HepG2 (cell line): ENCODE measurements around the gene RPS19. TPM values are rescaled to one million over a fixed set of nuclear protein-coding genes. Genes with fewer than 3 reads are reported as not detected.

Experiments used
- GLI4 ChIP-seq: sonication (generic); formaldehyde crosslinking; IDR thresholded peaks from 2 replicates; pipeline ENCODE4 v1.5.1; 2020; ENCODE audit warnings: missing genetic modification reagents, mild to moderate bottlenecking, moderate library complexity, borderline replicate concordance
- GRHL1 ChIP-seq: sonication (generic); formaldehyde crosslinking; conservative IDR thresholded peaks from 2 replicates; pipeline ENCODE4 v1.8.0; 2022; ENCODE audit warnings: missing genetic modification reagents
- ISX ChIP-seq: sonication (generic); formaldehyde crosslinking; conservative IDR thresholded peaks from 2 replicates; pipeline ENCODE4 v1.5.0; 2020; ENCODE audit warnings: missing genetic modification reagents
- MED8 ChIP-seq: sonication (generic); formaldehyde crosslinking; IDR thresholded peaks from 2 replicates; pipeline ENCODE4 v1.8.1; 2023; ENCODE audit warnings: mild to moderate bottlenecking, missing genetic modification reagents; ENCODE audit not compliant: insufficient replicate concordance
- NFYB ChIP-seq: sonication (generic); formaldehyde crosslinking; IDR thresholded peaks from 2 replicates; pipeline ENCODE4 v1.4.0; 2020; ENCODE audit warnings: missing genetic modification reagents
- RARG ChIP-seq: sonication (generic); formaldehyde crosslinking; IDR thresholded peaks from 2 replicates; pipeline ENCODE4 v1.4.0; 2020; ENCODE audit warnings: low read depth, mild to moderate bottlenecking, missing genetic modification reagents
- REPIN1 ChIP-seq: sonication (generic); formaldehyde crosslinking; IDR thresholded peaks from 2 replicates; pipeline ENCODE4 v1.8.0; 2022; ENCODE audit warnings: missing genetic modification reagents, low read depth, mild to moderate bottlenecking, borderline replicate concordance
- SALL2 ChIP-seq: sonication (generic); formaldehyde crosslinking; IDR thresholded peaks from 2 replicates; pipeline ENCODE4 v1.8.1; 2023; ENCODE audit warnings: mild to moderate bottlenecking, missing genetic modification reagents, inconsistent platforms
- SMARCE1 ChIP-seq: fragments of 450-650 bp; IDR thresholded peaks from 2 replicates; pipeline ENCODE4 v1.6.1; 2017; ENCODE audit warnings: borderline replicate concordance
- ZFP62 ChIP-seq: sonication (generic); formaldehyde crosslinking; IDR thresholded peaks from 2 replicates; pipeline ENCODE4 v1.4.0; 2020; ENCODE audit warnings: missing genetic modification reagents
- ZNF10 ChIP-seq: sonication (generic); formaldehyde crosslinking; IDR thresholded peaks from 2 replicates; pipeline ENCODE4 v1.4.0; 2020; ENCODE audit warnings: mild to moderate bottlenecking, low read depth, missing genetic modification reagents, borderline replicate concordance
- ZNF256 ChIP-seq: sonication (generic); formaldehyde crosslinking; conservative IDR thresholded peaks from 2 replicates; pipeline ENCODE4 v1.4.0; 2020; ENCODE audit warnings: missing genetic modification reagents
- ZNF264 ChIP-seq: sonication (generic); formaldehyde crosslinking; IDR thresholded peaks from 2 replicates; pipeline ENCODE4 v1.4.0; 2020; ENCODE audit warnings: missing genetic modification reagents
- ZNF773 ChIP-seq: sonication (generic); formaldehyde crosslinking; IDR thresholded peaks from 2 replicates; pipeline ENCODE4 v1.4.0; 2020; ENCODE audit warnings: missing genetic modification reagents, borderline replicate concordance
- polyA plus RNA-seq, 8 experiments: library from polyadenylated mRNA; depleted of rRNA in 3 of 8; stranded (reverse) in 7 of 8; unstranded in 1 of 8; fragments of >200 nt; fragmentation: Illumina TruSeq in 4 of 8; extraction: Trizol in 4 of 8; gene quantifications; 2 replicates each; pipeline versions ENCODE4 v1.2.1 to v1.2.3, GENCODE V29; 2011 to 2016; ENCODE audit warnings: low read depth in 4 of 8, missing spikeins in 1 of 8, mixed read lengths in 1 of 8; ENCODE audit not compliant: insufficient read depth in 1 of 8
- total RNA-seq, 5 experiments: library from RNA; depleted of rRNA; stranded (reverse); fragments of >200 nt; fragmentation: Illumina TruSeq; extraction: Trizol; gene quantifications; 2 replicates each; pipeline ENCODE4 v1.2.3, GENCODE V29; 2016; ENCODE audit warnings: low read depth in 1 of 5
- TF ChIP-seq, protein P1 (sequence below): sonication (generic); formaldehyde crosslinking; IDR thresholded peaks from 2 replicates; pipeline ENCODE4 v1.5.0; 2020; ENCODE audit warnings: missing genetic modification reagents
- TF ChIP-seq, protein P2 (sequence below): fragments of 450-650 bp; IDR thresholded peaks from 2 replicates; pipeline ENCODE4 v1.6.1; 2017
- TF ChIP-seq, protein P3 (sequence below): IDR thresholded peaks from 2 replicates; pipeline ENCODE4 v1.6.1; 2016; ENCODE audit warnings: mild to moderate bottlenecking
- TF ChIP-seq, protein P4 (sequence below): sonication (generic); formaldehyde crosslinking; IDR thresholded peaks from 2 replicates; pipeline ENCODE4 v1.4.0; 2020; ENCODE audit warnings: mild to moderate bottlenecking, missing genetic modification reagents

The RPS19 gene
- total and polyA plus RNA-seq, 2 of the 13 experiments (the other 11 are each of a cell fraction or from before 2014, with no cell fraction given), result 1,983 to 4,758 TPM

DNA sequence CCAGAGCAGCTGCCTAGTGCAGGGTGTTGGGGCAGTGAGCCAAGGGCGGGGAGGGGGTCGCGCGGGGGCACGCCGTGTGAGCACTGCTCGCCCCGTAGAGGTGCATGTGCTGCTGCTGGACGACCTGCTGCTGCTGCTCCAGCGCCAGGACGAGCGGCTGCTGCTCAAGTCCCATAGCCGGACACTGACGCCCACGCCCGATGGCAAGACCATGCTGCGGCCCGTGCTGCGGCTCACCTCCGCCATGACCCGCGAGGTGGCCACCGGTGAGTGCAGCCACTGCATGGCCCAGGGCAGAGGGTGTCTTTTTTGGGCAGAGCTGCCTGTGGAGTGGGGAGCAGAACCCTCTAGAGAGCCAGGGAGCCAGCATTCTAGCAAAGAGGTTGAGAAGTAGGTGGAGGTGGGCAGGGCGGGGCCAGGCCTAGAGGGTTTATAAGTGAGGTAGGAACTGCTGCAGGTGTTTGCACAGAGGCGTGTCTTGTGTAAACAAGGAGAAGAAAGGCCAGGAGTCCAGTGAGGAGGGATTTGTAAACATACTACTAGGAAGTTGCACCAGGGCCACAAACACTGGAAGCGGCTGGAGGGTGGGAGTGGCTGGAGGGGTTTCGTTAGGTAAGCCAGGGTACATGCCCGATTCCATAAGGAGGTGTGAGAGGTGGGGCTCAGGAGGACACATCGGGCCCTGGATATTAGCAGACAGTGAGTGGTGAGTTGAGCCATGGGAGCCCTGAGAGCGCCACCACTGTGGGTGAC, 44.2 kb downstream of the RPS19 start (continued):
- no peak for TF ChIP-seq ZNF264 (CRISPR knock-in tag)
- no peak for TF ChIP-seq ZNF256 (CRISPR knock-in tag)
- TF ChIP-seq, protein P1, sequence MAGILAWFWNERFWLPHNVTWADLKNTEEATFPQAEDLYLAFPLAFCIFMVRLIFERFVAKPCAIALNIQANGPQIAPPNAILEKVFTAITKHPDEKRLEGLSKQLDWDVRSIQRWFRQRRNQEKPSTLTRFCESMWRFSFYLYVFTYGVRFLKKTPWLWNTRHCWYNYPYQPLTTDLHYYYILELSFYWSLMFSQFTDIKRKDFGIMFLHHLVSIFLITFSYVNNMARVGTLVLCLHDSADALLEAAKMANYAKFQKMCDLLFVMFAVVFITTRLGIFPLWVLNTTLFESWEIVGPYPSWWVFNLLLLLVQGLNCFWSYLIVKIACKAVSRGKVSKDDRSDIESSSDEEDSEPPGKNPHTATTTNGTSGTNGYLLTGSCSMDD (CRISPR knock-in tag), result no peak
- no peak for TF ChIP-seq RARG (CRISPR knock-in tag)
- TF ChIP-seq MED8, result no peak
- no peak for TF ChIP-seq GRHL1 (CRISPR knock-in tag)
- no peak for TF ChIP-seq ZFP62 (CRISPR knock-in tag)
- TF ChIP-seq, protein P2, sequence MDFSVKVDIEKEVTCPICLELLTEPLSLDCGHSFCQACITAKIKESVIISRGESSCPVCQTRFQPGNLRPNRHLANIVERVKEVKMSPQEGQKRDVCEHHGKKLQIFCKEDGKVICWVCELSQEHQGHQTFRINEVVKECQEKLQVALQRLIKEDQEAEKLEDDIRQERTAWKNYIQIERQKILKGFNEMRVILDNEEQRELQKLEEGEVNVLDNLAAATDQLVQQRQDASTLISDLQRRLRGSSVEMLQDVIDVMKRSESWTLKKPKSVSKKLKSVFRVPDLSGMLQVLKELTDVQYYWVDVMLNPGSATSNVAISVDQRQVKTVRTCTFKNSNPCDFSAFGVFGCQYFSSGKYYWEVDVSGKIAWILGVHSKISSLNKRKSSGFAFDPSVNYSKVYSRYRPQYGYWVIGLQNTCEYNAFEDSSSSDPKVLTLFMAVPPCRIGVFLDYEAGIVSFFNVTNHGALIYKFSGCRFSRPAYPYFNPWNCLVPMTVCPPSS, result no peak
- TF ChIP-seq ISX (CRISPR knock-in tag), result no peak
- TF ChIP-seq, protein P3, sequence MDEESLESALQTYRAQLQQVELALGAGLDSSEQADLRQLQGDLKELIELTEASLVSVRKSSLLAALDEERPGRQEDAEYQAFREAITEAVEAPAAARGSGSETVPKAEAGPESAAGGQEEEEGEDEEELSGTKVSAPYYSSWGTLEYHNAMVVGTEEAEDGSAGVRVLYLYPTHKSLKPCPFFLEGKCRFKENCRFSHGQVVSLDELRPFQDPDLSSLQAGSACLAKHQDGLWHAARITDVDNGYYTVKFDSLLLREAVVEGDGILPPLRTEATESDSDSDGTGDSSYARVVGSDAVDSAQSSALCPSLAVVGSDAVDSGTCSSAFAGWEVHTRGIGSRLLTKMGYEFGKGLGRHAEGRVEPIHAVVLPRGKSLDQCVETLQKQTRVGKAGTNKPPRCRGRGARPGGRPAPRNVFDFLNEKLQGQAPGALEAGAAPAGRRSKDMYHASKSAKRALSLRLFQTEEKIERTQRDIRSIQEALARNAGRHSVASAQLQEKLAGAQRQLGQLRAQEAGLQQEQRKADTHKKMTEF (CRISPR knock-in tag), result peak; percentile 72; the same call in 1 of the 2 replicates
- TF ChIP-seq, protein P4, sequence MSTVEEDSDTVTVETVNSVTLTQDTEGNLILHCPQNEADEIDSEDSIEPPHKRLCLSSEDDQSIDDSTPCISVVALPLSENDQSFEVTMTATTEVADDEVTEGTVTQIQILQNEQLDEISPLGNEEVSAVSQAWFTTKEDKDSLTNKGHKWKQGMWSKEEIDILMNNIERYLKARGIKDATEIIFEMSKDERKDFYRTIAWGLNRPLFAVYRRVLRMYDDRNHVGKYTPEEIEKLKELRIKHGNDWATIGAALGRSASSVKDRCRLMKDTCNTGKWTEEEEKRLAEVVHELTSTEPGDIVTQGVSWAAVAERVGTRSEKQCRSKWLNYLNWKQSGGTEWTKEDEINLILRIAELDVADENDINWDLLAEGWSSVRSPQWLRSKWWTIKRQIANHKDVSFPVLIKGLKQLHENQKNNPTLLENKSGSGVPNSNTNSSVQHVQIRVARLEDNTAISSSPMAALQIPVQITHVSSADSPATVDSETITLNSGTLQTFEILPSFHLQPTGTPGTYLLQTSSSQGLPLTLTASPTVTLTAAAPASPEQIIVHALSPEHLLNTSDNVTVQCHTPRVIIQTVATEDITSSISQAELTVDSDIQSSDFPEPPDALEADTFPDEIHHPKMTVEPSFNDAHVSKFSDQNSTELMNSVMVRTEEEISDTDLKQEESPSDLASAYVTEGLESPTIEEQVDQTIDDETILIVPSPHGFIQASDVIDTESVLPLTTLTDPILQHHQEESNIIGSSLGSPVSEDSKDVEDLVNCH (CRISPR knock-in tag), result no peak
- TF ChIP-seq ZNF773 (CRISPR knock-in tag), result no peak
- 0 out of 2 replicates have a peak, but pooled peaks have one; percentile 32 for TF ChIP-seq SALL2 (CRISPR knock-in tag)
- no peak for TF ChIP-seq SMARCE1
- no peak for TF ChIP-seq GLI4 (CRISPR knock-in tag)
- no peak for TF ChIP-seq REPIN1 (CRISPR knock-in tag)
- no peak for TF ChIP-seq ZNF10 (CRISPR knock-in tag)
- TF ChIP-seq NFYB, result no peak
